Measurements from ENCODE around the gene ERCC2.

The ERCC2 gene

GRCh38 chr19:45315304-45315703, 55.1 kb downstream of the ERCC2 start:
- no peak for TF ChIP-seq NFIC (IDR thresholded peaks at IDR 0.05)
- TF ChIP-seq EGR1 (IDR thresholded peaks at IDR 0.05) = no peak
- no peak for TF ChIP-seq TCF12 (IDR thresholded peaks at IDR 0.05; ENCODE audit: low read depth)
- no peak for TF ChIP-seq TAF1 (IDR thresholded peaks at IDR 0.05; ENCODE audit: low read depth)
- TF ChIP-seq, protein P1, sequence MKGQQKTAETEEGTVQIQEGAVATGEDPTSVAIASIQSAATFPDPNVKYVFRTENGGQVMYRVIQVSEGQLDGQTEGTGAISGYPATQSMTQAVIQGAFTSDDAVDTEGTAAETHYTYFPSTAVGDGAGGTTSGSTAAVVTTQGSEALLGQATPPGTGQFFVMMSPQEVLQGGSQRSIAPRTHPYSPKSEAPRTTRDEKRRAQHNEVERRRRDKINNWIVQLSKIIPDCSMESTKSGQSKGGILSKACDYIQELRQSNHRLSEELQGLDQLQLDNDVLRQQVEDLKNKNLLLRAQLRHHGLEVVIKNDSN (IDR thresholded peaks at IDR 0.05) = no peak
- no peak for TF ChIP-seq RAD21 (IDR thresholded peaks at IDR 0.05; ENCODE audit: low read depth)

GRCh38 chr19:45314708-45315245, 55.6 kb downstream of the ERCC2 start:
- TF ChIP-seq TCF12 (IDR thresholded peaks at IDR 0.05; ENCODE audit: low read depth) (no peak), CEBPB (IDR thresholded peaks at IDR 0.05) (no peak)

GRCh38 chr19:45311621-45312020, 58.8 kb downstream of the ERCC2 start:
- TF ChIP-seq CEBPB (IDR thresholded peaks at IDR 0.05) = no peak
- no peak for TF ChIP-seq TEAD4 (IDR thresholded peaks at IDR 0.05)
- no peak for TF ChIP-seq NFIC (IDR thresholded peaks at IDR 0.05)
- TF ChIP-seq YY1 (IDR thresholded peaks at IDR 0.05; ENCODE audit: low read depth) = no peak
- TF ChIP-seq RAD21 (IDR thresholded peaks at IDR 0.05; ENCODE audit: low read depth) = no peak
- no peak for TF ChIP-seq FOXM1 (IDR thresholded peaks at IDR 0.05; ENCODE audit: borderline replicate concordance, low read depth)
- TF ChIP-seq REST (IDR thresholded peaks at IDR 0.05; ENCODE audit: low read depth) = no peak

- TF ChIP-seq CEBPB (IDR thresholded peaks at IDR 0.05) (no peak), TCF12 (IDR thresholded peaks at IDR 0.05; ENCODE audit: low read depth) (no peak), TAF1 (IDR thresholded peaks at IDR 0.05; ENCODE audit: low read depth) (no peak), YY1 (IDR thresholded peaks at IDR 0.05; ENCODE audit: low read depth) (no peak)
These were observed 63.0 kb downstream of the ERCC2 start for GRCh38 chr19:45307361-45307760.

GRCh38 chr19:45306518-45307027, 63.8 kb downstream of the ERCC2 start:
- TF ChIP-seq TEAD4 (IDR thresholded peaks at IDR 0.05) (no peak), EGR1 (IDR thresholded peaks at IDR 0.05) (no peak), TCF12 (IDR thresholded peaks at IDR 0.05; ENCODE audit: low read depth) (0 out of 2 replicates have a peak, but pooled peaks have one; percentile 37), NFIC (IDR thresholded peaks at IDR 0.05) (peak; percentile 78), YY1 (IDR thresholded peaks at IDR 0.05; ENCODE audit: low read depth) (peak; percentile 9; the same call in 1 of the 2 replicates), EP300 (IDR thresholded peaks at IDR 0.05; ENCODE audit: borderline replicate concordance) (no peak)
- TF ChIP-seq, protein P2, sequence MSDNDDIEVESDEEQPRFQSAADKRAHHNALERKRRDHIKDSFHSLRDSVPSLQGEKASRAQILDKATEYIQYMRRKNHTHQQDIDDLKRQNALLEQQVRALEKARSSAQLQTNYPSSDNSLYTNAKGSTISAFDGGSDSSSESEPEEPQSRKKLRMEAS (IDR thresholded peaks at IDR 0.05) = peak; percentile 90

- TF ChIP-seq, protein P2 (IDR thresholded peaks at IDR 0.05) = no peak; the same call in 1 of the 2 replicates
These were observed 64.3 kb downstream of the ERCC2 start for GRCh38 chr19:45306040-45306439.

GRCh38 chr19:45305421-45305820, 65.0 kb downstream of the ERCC2 start:
- no peak for TF ChIP-seq TAF1 (IDR thresholded peaks at IDR 0.05; ENCODE audit: low read depth)

DNA sequence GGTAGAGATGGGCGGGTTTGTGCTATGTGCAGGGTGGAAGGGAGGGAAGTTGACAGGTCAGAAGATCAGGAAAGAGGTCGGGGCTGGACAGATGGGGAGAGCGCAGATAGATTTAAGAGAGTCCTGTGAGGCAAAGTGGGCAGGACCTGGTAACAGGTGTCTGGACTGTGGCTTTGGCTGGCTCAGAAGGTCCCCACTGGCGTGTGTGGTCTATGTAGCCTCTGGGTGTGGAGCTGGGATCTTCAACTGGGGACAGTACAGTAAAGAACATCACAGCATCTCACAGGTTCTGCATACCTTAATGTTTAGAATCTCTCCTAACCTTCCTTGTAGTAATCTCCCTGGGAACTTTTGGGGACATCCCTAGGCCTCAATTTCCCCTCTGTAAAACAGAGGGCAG, 65.4 kb downstream of the ERCC2 start:
- no peak for TF ChIP-seq CREB1 (IDR thresholded peaks at IDR 0.05; ENCODE audit: low read depth)
- TF ChIP-seq EP300 (IDR thresholded peaks at IDR 0.05; ENCODE audit: borderline replicate concordance) = no peak
- TF ChIP-seq FOXM1 (IDR thresholded peaks at IDR 0.05; ENCODE audit: borderline replicate concordance, low read depth) = no peak
- TF ChIP-seq TEAD4 (IDR thresholded peaks at IDR 0.05) = no peak
- no peak for TF ChIP-seq TCF12 (IDR thresholded peaks at IDR 0.05; ENCODE audit: low read depth)
- TF ChIP-seq REST (IDR thresholded peaks at IDR 0.05; ENCODE audit: low read depth) = no peak
- TF ChIP-seq, protein P1 (IDR thresholded peaks at IDR 0.05) = no peak
- TF ChIP-seq YY1 (IDR thresholded peaks at IDR 0.05; ENCODE audit: low read depth) = no peak
- no peak for TF ChIP-seq EGR1 (IDR thresholded peaks at IDR 0.05)
- TF ChIP-seq TAF1 (IDR thresholded peaks at IDR 0.05; ENCODE audit: low read depth) = no peak
- TF ChIP-seq, protein P2 (IDR thresholded peaks at IDR 0.05) = no peak
- no peak for TF ChIP-seq CEBPB (IDR thresholded peaks at IDR 0.05)
